GM21825 (cell line): Measurements from ENCODE around the gene TCAP.
A peak's percentile ranks its signal among the peaks of the same experiment; 100 is the strongest.

Experiments
- ATAC-seq: cut with Tn5 transposase; IDR thresholded peaks from one replicate; pipeline ENCODE4 v1.9.1; 2021; ENCODE audit warnings: mild to moderate bottlenecking, moderate library complexity; ENCODE audit not compliant: unreplicated experiment

The TCAP gene

GRCh38 chr17:39664581-39665561 is at the start of gene TCAP:
TSS of gene TCAP (plus strand) at chr17:39665349. CDS start at chr17:39665360, 11 bp downstream.
- ATAC-seq = no peak

GRCh38 chr17:39615434-39615833 is 49.7 kb upstream of the TCAP start:
- no peak for ATAC-seq

GRCh38 chr17:39617100-39617445 is 48.1 kb upstream of the TCAP start:
- no peak for ATAC-seq

GRCh38 chr17:39617446-39618245 is 47.5 kb upstream of the TCAP start:
- ATAC-seq = no peak

GRCh38 chr17:39618246-39618913 is 46.8 kb upstream of the TCAP start:
- no peak for ATAC-seq

- ATAC-seq = no peak
Measured at GRCh38 chr17:39618956-39619785, 46.0 kb upstream of the TCAP start.

GRCh38 chr17:39619786-39620101 is 45.4 kb upstream of the TCAP start:
- ATAC-seq = no peak

GRCh38 chr17:39621523-39622379 is 43.4 kb upstream of the TCAP start:
- peak; percentile 55 for ATAC-seq

- peak; percentile 17 for ATAC-seq
Measured at GRCh38 chr17:39622380-39623006, 42.7 kb upstream of the TCAP start.

- no peak for ATAC-seq
Measured at GRCh38 chr17:39623356-39623950, 41.7 kb upstream of the TCAP start.

GRCh38 chr17:39624313-39624712 is 40.8 kb upstream of the TCAP start:
- no peak for ATAC-seq

GRCh38 chr17:39625198-39625785 is 39.9 kb upstream of the TCAP start:
- no peak for ATAC-seq

GRCh38 chr17:39626171-39627046 is 38.7 kb upstream of the TCAP start, which contains the start of gene PPP1R1B:
TSS of gene PPP1R1B (plus strand) at chr17:39626952. CDS start at chr17:39627393, 441 bp downstream.
- ATAC-seq = no peak

GRCh38 chr17:39627047-39627711 is 38.0 kb upstream of the TCAP start:
- ATAC-seq = no peak

- ATAC-seq = no peak
Measured at GRCh38 chr17:39627712-39628516, 37.2 kb upstream of the TCAP start.
